ENCODE data around the gene CCDC158. TPM values are rescaled to one million over a fixed set of nuclear protein-coding genes. Genes with fewer than 3 reads are reported as not detected.

The CCDC158 gene
- total and polyA plus RNA-seq, 11 donors: 0.01 to 0.75 (median 0.23) TPM; not detected in 2

DNA sequence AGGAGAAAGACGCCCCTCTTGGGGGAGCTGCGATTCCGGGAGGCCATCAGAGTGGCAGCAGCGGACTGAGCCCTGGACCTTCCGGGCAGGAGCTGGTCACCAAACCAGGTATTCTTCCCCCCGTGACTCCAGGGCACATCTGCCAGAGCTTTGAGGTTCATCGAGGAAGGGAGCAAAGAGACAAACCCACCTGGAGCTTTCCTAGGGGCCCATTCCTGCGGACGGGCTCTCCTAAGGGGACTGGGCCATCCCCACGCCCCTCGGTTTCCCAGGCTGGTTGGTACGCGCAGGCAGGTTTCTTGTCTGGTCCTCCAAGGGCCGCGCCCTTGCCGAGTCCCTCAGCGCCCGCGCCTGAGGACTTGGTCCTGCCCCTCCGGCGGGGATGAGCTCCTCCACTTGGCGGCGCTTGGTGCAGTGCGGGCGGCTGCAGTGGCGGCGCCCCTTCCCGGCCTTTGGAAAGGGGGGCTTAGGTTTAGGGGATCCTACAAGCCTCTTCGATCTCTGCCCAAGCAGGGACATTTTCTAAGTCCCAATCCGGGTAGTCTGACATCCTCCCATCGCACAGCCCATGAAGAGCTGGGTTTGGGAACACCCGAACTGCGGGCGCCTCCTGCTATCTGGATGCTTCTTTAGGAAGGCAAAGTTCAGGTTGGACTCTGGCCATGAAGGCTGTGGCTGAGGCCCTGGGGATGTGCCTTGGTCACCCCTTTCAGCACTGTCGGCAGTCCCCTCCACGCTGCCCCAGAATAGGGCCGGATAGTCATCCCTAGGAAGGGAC, 113.9 kb downstream of the CCDC158 start:
- H3K27me3 ChIP-seq: no peaks in the 10 kb centered on the region
- DNase-seq (peak; percentile 47 to 86 (median 64)), ATAC-seq (peak; percentile 40 to 70 (median 60))
- intact Hi-C loops (cut with DNase I): loop anchor here in 8 of 10 donors (2.0 to 10.0 kb wide), 13 partner anchors 52 to 130 kb away; partner anchors contain the start of genes SCARB2 (in 4 of the 8) and FAM47E (in 2 of the 8)
- H3K4me1 ChIP-seq: peaks cover 0 to 38% (median 17%) of the 10 kb centered on the region in 12 donors
- TF ChIP-seq CTCF (IDR thresholded peaks at IDR 0.05) (peak in 11 of 12 donors; percentile 9 to 57 (median 33)), POLR2A (IDR thresholded peaks at IDR 0.05) (no peak)
- H3K9me3 ChIP-seq: no peaks in the 10 kb centered on the region
- peak overlapping the region; percentile 47 to 95 (median 82) for H3K4me3 ChIP-seq
- H3K36me3 ChIP-seq: peaks cover 0 to 24% (median 9%) of the 10 kb centered on the region in 9 donors
- 4 to 7% (median 5%) methylated on average over 27 to 37 of the region's 37 CpGs for WGBS, 4 donors
- H3K27ac ChIP-seq: peak overlapping the region; percentile 80 to 98 (median 92)

- peaks cover 0 to 23% (median 9%) of the 10 kb centered on the region in 9 donors for H3K36me3 ChIP-seq
Measured at GRCh38 chr4:76305971-76306881, 114.7 kb downstream of the CCDC158 start, which contains the start of gene STBD1. TSS of gene STBD1 (plus strand) at chr4:76306733. CDS start at chr4:76306770, 37 bp downstream.

GRCh38 chr4:76305033-76305687, 115.8 kb downstream of the CCDC158 start:
- intact Hi-C loops (cut with DNase I): loop anchor here in 7 of 10 donors (5.0 to 10.0 kb wide), 10 partner anchors 50 to 128 kb away; partner anchors contain the start of genes SCARB2 (in 3 of the 7) and FAM47E (in 2 of the 7)
- ATAC-seq: no peak
- peak overlapping the region in 10 of 12 donors; percentile 47 to 95 (median 85) for H3K4me3 ChIP-seq
- no peaks in the 10 kb centered on the region for H3K27me3 ChIP-seq
- 81 to 96% (median 92%) methylated on average over 7 of the region's 7 CpGs for WGBS, 4 donors
- TF ChIP-seq POLR2A (IDR thresholded peaks at IDR 0.05) (no peak), CTCF (IDR thresholded peaks at IDR 0.05) (no peak)
- H3K27ac ChIP-seq: peak overlapping the region in 7 of 12 donors; percentile 80 to 97 (median 92)
- peaks cover 0 to 12% (median 9%) of the 10 kb centered on the region in 9 donors for H3K36me3 ChIP-seq
- H3K4me1 ChIP-seq: peaks cover 0 to 49% (median 19%) of the 10 kb centered on the region in 12 donors
- H3K9me3 ChIP-seq: no peaks in the 10 kb centered on the region
- no peak for DNase-seq

More at GRCh38 chr4:76305971-76306881, 114.7 kb downstream of the CCDC158 start, which contains the start of gene STBD1:
- intact Hi-C loops (cut with DNase I): loop anchor here in 8 of 10 donors (2.0 to 10.0 kb wide), 13 partner anchors 51 to 129 kb away; partner anchors contain the start of genes SCARB2 (in 4 of the 8) and FAM47E (in 2 of the 8)
- DNase-seq: peak; percentile 80 to 91 (median 90)
- peak within 1 kb of the TSS; percentile 80 to 98 (median 92) for H3K27ac ChIP-seq
- peak; percentile 86 to 89 (median 87) for ATAC-seq
- no peaks in the 10 kb centered on the region for H3K27me3 ChIP-seq
- peaks cover 0 to 42% (median 20%) of the 10 kb centered on the region in 12 donors for H3K4me1 ChIP-seq
- TF ChIP-seq CTCF (IDR thresholded peaks at IDR 0.05) (peak in 1 of 12 donors; percentile 5), POLR2A (IDR thresholded peaks at IDR 0.05) (peak in 1 of 2 donors; percentile 61)
- H3K9me3 ChIP-seq: no peaks in the 10 kb centered on the region
- peak within 1 kb of the TSS; percentile 47 to 95 (median 82) for H3K4me3 ChIP-seq
- WGBS, 4 donors: 0 to 7% (median 1%) methylated on average over 8 to 85 of the region's 85 CpGs

Data from heart left ventricle (tissue), 16 donors.